SK-N-SH (cell line): ENCODE results near the gene SYNE3. TPM values are rescaled to one million over a fixed set of nuclear protein-coding genes. Genes with fewer than 3 reads are reported as not detected.
A peak's percentile ranks its signal among the peaks of the same experiment; 100 is the strongest.

Experiments
- CTCF ChIA-PET: fragments of 300-600, 350-600 bp; formaldehyde crosslinking; extraction: SDS; loops from one replicate; lab custom pipeline; 2021; lab: Yijun Ruan, JAX
- POLR2A ChIA-PET: fragments of 350-600 bp; sonication (Branson Sonifier 250); formaldehyde crosslinking; extraction: SDS; loops from one replicate; lab custom pipeline; 2020; ENCODE audit warnings: antibody characterized with exemption, inconsistent platforms; lab: Yijun Ruan, JAX
- DNase-seq: peaks from one replicate; pipeline ENCODE4 v3.0.0; 2012
- H2AFZ ChIP-seq: fragments of 200-600 bp; sonication (generic); 2 replicates; pipeline ENCODE4 v1.8.1; 2016; ENCODE audit warnings: antibody characterized with exemption, mild to moderate bottlenecking, low read depth
- H3F3A ChIP-seq: fragments of 200-600 bp; sonication (generic); replicated peaks from 2 replicates; pipeline ENCODE3; 2016; ENCODE audit warnings: antibody characterized with exemption, mild to moderate bottlenecking; ENCODE audit not compliant: insufficient read depth
- H3K27ac ChIP-seq, 2 experiments: fragments of 200-500 bp in 1 of 2; fragments of 200-600 bp in 1 of 2; sonication (Bioruptor generic) in 1 of 2; sonication (generic), shearing (Covaris generic) in 1 of 2; 2 replicates each; pipeline versions ENCODE4 v1.5.1 to v1.6.1; 2014 to 2016; ENCODE audit warnings: low read depth in 2 of 2, inconsistent platforms in 1 of 2, low read length in 1 of 2, mild to moderate bottlenecking in 1 of 2, mixed read lengths in 1 of 2
- H3K27me3 ChIP-seq: fragments of 200-600 bp; sonication (generic), shearing (Covaris generic); 2 replicates; pipeline ENCODE4 v1.6.1; 2016; ENCODE audit warnings: mixed run types; ENCODE audit not compliant: insufficient read depth
- H3K36me3 ChIP-seq, 2 experiments: fragments of 200-500 bp in 1 of 2; fragments of 200-600 bp in 1 of 2; sonication (Bioruptor generic) in 1 of 2; sonication (generic) in 1 of 2; replicated peaks in 1 of 2; 2 replicates each; pipeline versions ENCODE3 to v1.5.1; 2014 to 2016; ENCODE audit warnings: low read length in 1 of 2, mild to moderate bottlenecking in 1 of 2; ENCODE audit not compliant: insufficient read depth in 2 of 2, control insufficient read depth in 1 of 2
- H3K4me1 ChIP-seq, 2 experiments: fragments of 200-500 bp in 1 of 2; fragments of 200-600 bp in 1 of 2; sonication (Bioruptor generic) in 1 of 2; sonication (generic), shearing (Covaris generic) in 1 of 2; 2 replicates each; pipeline versions ENCODE4 v1.5.1 to v1.6.1; 2014 to 2016; ENCODE audit warnings: low read depth in 1 of 2, low read length in 1 of 2, mixed run types in 1 of 2; ENCODE audit not compliant: insufficient read depth in 2 of 2, control insufficient read depth in 1 of 2
- H3K4me2 ChIP-seq: fragments of 200-600 bp; sonication (generic), shearing (Covaris generic); 2 replicates; pipeline ENCODE4 v1.6.1; 2017; ENCODE audit warnings: mixed run types
- H3K4me3 ChIP-seq, 2 experiments: fragments of 200-500 bp in 1 of 2; fragments of 200-600 bp in 1 of 2; sonication (Bioruptor generic) in 1 of 2; sonication (generic), shearing (Covaris generic) in 1 of 2; 2 replicates each; pipeline versions ENCODE4 v1.5.1 to v1.8.1; 2014 to 2016; ENCODE audit warnings: low read depth in 2 of 2, inconsistent platforms in 1 of 2, low read length in 1 of 2, mild to moderate bottlenecking in 1 of 2, mixed read lengths in 1 of 2, moderate library complexity in 1 of 2
- H3K79me2 ChIP-seq: fragments of 200-600 bp; sonication (generic); 2 replicates; pipeline ENCODE4 v1.8.1; 2017; ENCODE audit warnings: mild to moderate bottlenecking; ENCODE audit not compliant: insufficient read depth
- H3K9ac ChIP-seq: fragments of 200-600 bp; sonication (generic); 2 replicates; pipeline ENCODE4 v1.6.1; 2017; ENCODE audit warnings: mixed run types
- H3K9me2 ChIP-seq: fragments of 200-600 bp; sonication (generic); 2 replicates; pipeline ENCODE4 v1.6.1; 2017; ENCODE audit warnings: mixed run types
- H3K9me3 ChIP-seq: fragments of 200-600 bp; sonication (generic); 2 replicates; pipeline ENCODE4 v1.6.1; 2017; ENCODE audit warnings: mixed run types, mild to moderate bottlenecking, moderate library complexity
- H4K20me1 ChIP-seq: fragments of 200-600 bp; sonication (generic); 2 replicates; pipeline ENCODE4 v1.6.1; 2017; ENCODE audit warnings: mild to moderate bottlenecking, mixed run types; ENCODE audit not compliant: insufficient read depth
- ELF1 ChIP-seq: IDR thresholded peaks from 2 replicates; pipeline ENCODE4 v1.4.0; 2012
- EP300 ChIP-seq, 2 experiments: IDR thresholded peaks; 2 replicates each; pipeline versions ENCODE4 v1.4.0 to v1.6.1; 2012; ENCODE audit warnings: borderline replicate concordance in 1 of 2, low read depth in 1 of 2, low read length in 1 of 2
- JUND ChIP-seq: IDR thresholded peaks from 2 replicates; pipeline ENCODE4 v1.4.0; 2012
- MEF2A ChIP-seq: IDR thresholded peaks from 2 replicates; pipeline ENCODE4 v1.4.0; 2012; ENCODE audit warnings: low read depth, borderline replicate concordance
- PBX3 ChIP-seq: IDR thresholded peaks from 2 replicates; pipeline ENCODE4; 2012
- RAD21 ChIP-seq: IDR thresholded peaks from 2 replicates; pipeline ENCODE4 v1.6.1; 2012; ENCODE audit warnings: mild to moderate bottlenecking, low read length
- RFX5 ChIP-seq: IDR thresholded peaks from 2 replicates; pipeline ENCODE4 v1.6.1; 2012; ENCODE audit warnings: mild to moderate bottlenecking, improper control_type of control experiment, low read length
- TAF1 ChIP-seq: IDR thresholded peaks from 2 replicates; pipeline ENCODE4 v1.6.1; 2012; ENCODE audit warnings: low read depth, mild to moderate bottlenecking, low read length, moderate library complexity, borderline replicate concordance
- TCF12 ChIP-seq: IDR thresholded peaks from 2 replicates; pipeline ENCODE4 v1.4.0; 2012
- TEAD4 ChIP-seq: IDR thresholded peaks from 2 replicates; pipeline ENCODE4 v1.4.0; 2012; ENCODE audit warnings: mild to moderate bottlenecking, borderline replicate concordance; ENCODE audit not compliant: insufficient read depth
- USF2 ChIP-seq: fragments of 150-350 bp; IDR thresholded peaks from 2 replicates; pipeline ENCODE4 v1.6.1; 2017; ENCODE audit warnings: antibody characterized with exemption, low read length, low read depth, borderline replicate concordance
- WGBS: methylation state at CpG from one replicate; pipeline ENCODE4 v1.1.6; 2017; ENCODE audit warnings: low lambda C conversion rate; 5-methylcytosine and 5-hydroxymethylcytosine counted together
- polyA plus RNA-seq, 3 experiments: library from polyadenylated mRNA; depleted of rRNA; stranded (reverse); fragments of >200 nt; gene quantifications; 2 replicates each; pipeline ENCODE4 v1.2.3, GENCODE V29; 2012

Gene SYNE3
- polyA plus RNA-seq, 1 of the 3 experiments (the other 2 are of a cell fraction) = 2.0 TPM

- no peak for TF ChIP-seq TEAD4
Measured at GRCh38 chr14:95540236-95540855, 23.9 kb upstream of the SYNE3 start (continued).

GRCh38 chr14:95538801-95539509, 22.5 kb upstream of the SYNE3 start:
- Histone ChIP-seq H3K9me3 (0 out of 2 replicates have a peak, but pooled peaks cover 4% of the 10 kb centered on the region), H3K4me2 (no peak overlapping the region), H3K79me2 (peaks cover 91% of the 10 kb centered on the region), H3K27me3 (no peaks in the 10 kb centered on the region), H2AFZ (no peak overlapping the region), H3K27ac (no peak overlapping the region), H3K4me3 (no peak overlapping the region), H3K9me2 (no peaks in the 10 kb centered on the region), H3K4me1 (peaks cover 6 to 20% of the 10 kb centered on the region in 2 experiments; a peak in 3 of 4 replicates), H4K20me1 (peaks cover 38% of the 10 kb centered on the region), H3K36me3 (peaks cover under 1 to 15% of the 10 kb centered on the region in 2 experiments), H3F3A (no peaks in the 10 kb centered on the region), H3K9ac (no peak overlapping the region)
- POLR2A ChIA-PET = no interaction called here
- no peak for TF ChIP-seq JUND
- no peak for TF ChIP-seq ELF1
- no peak for TF ChIP-seq RFX5
- TF ChIP-seq USF2 = no peak
- TF ChIP-seq EP300 (IDR thresholded peaks at IDR 0.05; ENCODE audit: borderline replicate concordance in 1 of 2, low read depth in 1 of 2, low read length in 1 of 2) = no peak
- no peak for TF ChIP-seq RAD21
- TF ChIP-seq MEF2A = no peak
- no peak for DNase-seq
- CTCF ChIA-PET = interaction anchor here (1.0 to 1.4 kb wide), 3 partner anchors 11 to 562 kb away, joined by 4 to 5 read pairs (median 4); no protein-coding TSS in a partner anchor
- 98% methylated on average over 14 of the region's 14 CpGs for WGBS

- Histone ChIP-seq H3K9ac (no peak overlapping the region), H3K9me3 (no peaks in the 10 kb centered on the region), H2AFZ (no peak overlapping the region), H3K27ac (no peak overlapping the region), H3K36me3 (peaks cover 2 to 14% of the 10 kb centered on the region in 2 experiments), H3F3A (no peaks in the 10 kb centered on the region), H3K9me2 (no peaks in the 10 kb centered on the region), H3K27me3 (no peaks in the 10 kb centered on the region), H3K79me2 (peaks cover 92% of the 10 kb centered on the region), H3K4me3 (peak overlapping the region in 1 of 2 experiments; percentile 80; a peak in 1 of 4 replicates), H3K4me2 (peak overlapping the region; percentile 93; the same call in 1 of the 2 replicates), H3K4me1 (peaks cover 11 to 28% of the 10 kb centered on the region in 2 experiments; a peak in 3 of 4 replicates), H4K20me1 (peaks cover 39% of the 10 kb centered on the region)
- CTCF ChIA-PET = interaction anchor here (1.5 to 15.5 kb wide), 2 partner anchors 11 to 94 kb away, joined by 8 to 254 read pairs; no protein-coding TSS in a partner anchor
- no peak for DNase-seq
- POLR2A ChIA-PET = no interaction called here
- no peak for TF ChIP-seq TCF12
- TF ChIP-seq TEAD4 = no peak
- TF ChIP-seq PBX3 = no peak
- no peak for TF ChIP-seq TAF1
- 87% methylated on average over 9 of the region's 9 CpGs for WGBS
Measured at GRCh38 chr14:95537298-95538089, 21.0 kb upstream of the SYNE3 start.
